Measurements from ENCODE around the gene RDH11. TPM values are rescaled to one million over a fixed set of nuclear protein-coding genes. Genes with fewer than 3 reads are reported as not detected.

RDH11 gene
- total and polyA plus RNA-seq, 10 of the 15 experiments (the other 5 are each of a cell fraction or from before 2014, with no cell fraction given): 49.7 to 161 (median 77.2) TPM

GRCh38 chr14:67641902-67642749 is 53.4 kb downstream of the RDH11 start:
- WGBS (ENCODE audit: insufficient coverage, insufficient replicate concordance, low lambda C conversion rate, missing lambda C conversion rate): 83% methylated on average over 5 of the region's 5 CpGs
- no peak overlapping the region for H3K9ac ChIP-seq (ENCODE audit: control insufficient read depth, insufficient read depth, low read length)
- no peaks in the 10 kb centered on the region for H3K27me3 ChIP-seq (replicated peaks in 1 of 2; ENCODE audit: control insufficient read depth in 2 of 2, insufficient read depth in 2 of 2, low read length in 1 of 2)
- intact Hi-C loops (cut with micrococcal nuclease; ENCODE audit: unreplicated experiment) (no loop called here), in situ Hi-C loops (cut with MboI) (no loop called here)
- no TSS peak for BruUV-seq (replicated peaks)
- H4K20me1 ChIP-seq (ENCODE audit: control insufficient read depth, insufficient read depth): no peaks in the 10 kb centered on the region
- ATAC-seq (no peak), FAIRE-seq (no peak), DNase-seq (ENCODE audit: low read depth, low spot score) (no peak)
- ChIA-PET POLR2A (interaction anchor here (0.6 to 0.7 kb wide), 3 partner anchors 20 to 393 kb away, joined by 4 to 7 read pairs (median 4); no protein-coding TSS in a partner anchor), RAD21 (ENCODE audit: unreplicated experiment) (interaction anchor here (0.6 to 3.9 kb wide), 2 partner anchors 23 to 580 kb away, joined by 3 to 19 read pairs; partner anchors contain the start of gene ARG2), CTCF (interaction anchor here (0.7 to 2.2 kb wide), 7 partner anchors 12 to 62 kb away, joined by 3 to 14 read pairs (median 4); partner anchors contain the start of gene RDH12), SMC1A (ENCODE audit: uncharacterized antibody, unreplicated experiment) (interaction anchor here (0.6 to 3.7 kb wide), 7 partner anchors 10 to 58 kb away, joined by 3 to 15 read pairs (median 3); no protein-coding TSS in a partner anchor)
- H2AFZ ChIP-seq (ENCODE audit: control insufficient read depth, low read depth, low read length): no peak overlapping the region
- no peak overlapping the region for H3K27ac ChIP-seq (ENCODE audit: control insufficient read depth, insufficient read depth)
- H3K4me1 ChIP-seq (ENCODE audit: control insufficient read depth, insufficient read depth, low read length): no peaks in the 10 kb centered on the region
- H3K4me3 ChIP-seq: no peak overlapping the region
- H3K79me2 ChIP-seq (ENCODE audit: control insufficient read depth, insufficient read depth, low read length): no peaks in the 10 kb centered on the region
- no peak overlapping the region for H3K4me2 ChIP-seq (ENCODE audit: control insufficient read depth, insufficient read depth)
- no peaks in the 10 kb centered on the region for H3K36me3 ChIP-seq (ENCODE audit: control insufficient read depth in 2 of 2, insufficient read depth in 2 of 2, low read length in 1 of 2)
- no peak for TF ChIP-seq SMC3 (IDR thresholded peaks at IDR 0.05; ENCODE audit: borderline replicate concordance, low read length)
- TF ChIP-seq SMAD1 (IDR thresholded peaks at IDR 0.05; ENCODE audit: low read depth, partially characterized antibody): no peak
- TF ChIP-seq MEF2A (IDR thresholded peaks at IDR 0.05; ENCODE audit: insufficient read depth, low read depth, low read length): no peak
- no peak for TF ChIP-seq NFXL1 (IDR thresholded peaks at IDR 0.05; ENCODE audit: borderline replicate concordance)
- no peak for TF ChIP-seq SREBF2 (IDR thresholded peaks at IDR 0.05; ENCODE audit: low read length)
- TF ChIP-seq, protein P1, sequence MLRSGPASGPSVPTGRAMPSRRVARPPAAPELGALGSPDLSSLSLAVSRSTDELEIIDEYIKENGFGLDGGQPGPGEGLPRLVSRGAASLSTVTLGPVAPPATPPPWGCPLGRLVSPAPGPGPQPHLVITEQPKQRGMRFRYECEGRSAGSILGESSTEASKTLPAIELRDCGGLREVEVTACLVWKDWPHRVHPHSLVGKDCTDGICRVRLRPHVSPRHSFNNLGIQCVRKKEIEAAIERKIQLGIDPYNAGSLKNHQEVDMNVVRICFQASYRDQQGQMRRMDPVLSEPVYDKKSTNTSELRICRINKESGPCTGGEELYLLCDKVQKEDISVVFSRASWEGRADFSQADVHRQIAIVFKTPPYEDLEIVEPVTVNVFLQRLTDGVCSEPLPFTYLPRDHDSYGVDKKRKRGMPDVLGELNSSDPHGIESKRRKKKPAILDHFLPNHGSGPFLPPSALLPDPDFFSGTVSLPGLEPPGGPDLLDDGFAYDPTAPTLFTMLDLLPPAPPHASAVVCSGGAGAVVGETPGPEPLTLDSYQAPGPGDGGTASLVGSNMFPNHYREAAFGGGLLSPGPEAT (IDR thresholded peaks at IDR 0.05; ENCODE audit: low read depth): no peak
- no peak for TF ChIP-seq SIX5 (IDR thresholded peaks at IDR 0.05; ENCODE audit: low read depth, low read length, severe bottlenecking)
- no peak for TF ChIP-seq WRNIP1 (IDR thresholded peaks at IDR 0.05; ENCODE audit: borderline replicate concordance, low read depth, low read length)
- TF ChIP-seq SPI1 (IDR thresholded peaks at IDR 0.05; ENCODE audit: borderline replicate concordance, insufficient read depth, low read depth, low read length): no peak
- TF ChIP-seq NR2C2 (IDR thresholded peaks at IDR 0.05; ENCODE audit: borderline replicate concordance, control insufficient read depth, insufficient read length, low read depth): no peak
- H3K9me3 ChIP-seq (replicated peaks; ENCODE audit: control insufficient read depth, insufficient read depth, low read length): no peaks in the 10 kb centered on the region
